Panc1 (cell line): ENCODE results near the gene DLGAP1.

ENCODE experiments used
- POLR2AphosphoS5 ChIP-seq: IDR thresholded peaks from 2 replicates; pipeline ENCODE4 v1.6.1; 2012; ENCODE audit warnings: mild to moderate bottlenecking, low read depth, low read length, moderate library complexity
- REST ChIP-seq, 2 experiments: IDR thresholded peaks; 2 replicates each; pipeline ENCODE4 v1.6.1; 2011 to 2012; ENCODE audit warnings: low read depth in 2 of 2, control low read depth in 1 of 2, low read length in 1 of 2, mild to moderate bottlenecking in 1 of 2, moderate library complexity in 1 of 2; ENCODE audit not compliant: insufficient read depth in 1 of 2
- SIN3A ChIP-seq: IDR thresholded peaks from 2 replicates; pipeline ENCODE4 v1.6.1; 2012; ENCODE audit warnings: low read depth, mild to moderate bottlenecking, low read length, moderate library complexity, borderline replicate concordance; ENCODE audit not compliant: insufficient read depth
- TF ChIP-seq, protein P1 (sequence below): fragments of 450-650 bp; IDR thresholded peaks from 2 replicates; pipeline ENCODE4 v1.5.1; 2017; ENCODE audit warnings: mild to moderate bottlenecking

- TF ChIP-seq SIN3A, result no peak
- TF ChIP-seq, protein P1, sequence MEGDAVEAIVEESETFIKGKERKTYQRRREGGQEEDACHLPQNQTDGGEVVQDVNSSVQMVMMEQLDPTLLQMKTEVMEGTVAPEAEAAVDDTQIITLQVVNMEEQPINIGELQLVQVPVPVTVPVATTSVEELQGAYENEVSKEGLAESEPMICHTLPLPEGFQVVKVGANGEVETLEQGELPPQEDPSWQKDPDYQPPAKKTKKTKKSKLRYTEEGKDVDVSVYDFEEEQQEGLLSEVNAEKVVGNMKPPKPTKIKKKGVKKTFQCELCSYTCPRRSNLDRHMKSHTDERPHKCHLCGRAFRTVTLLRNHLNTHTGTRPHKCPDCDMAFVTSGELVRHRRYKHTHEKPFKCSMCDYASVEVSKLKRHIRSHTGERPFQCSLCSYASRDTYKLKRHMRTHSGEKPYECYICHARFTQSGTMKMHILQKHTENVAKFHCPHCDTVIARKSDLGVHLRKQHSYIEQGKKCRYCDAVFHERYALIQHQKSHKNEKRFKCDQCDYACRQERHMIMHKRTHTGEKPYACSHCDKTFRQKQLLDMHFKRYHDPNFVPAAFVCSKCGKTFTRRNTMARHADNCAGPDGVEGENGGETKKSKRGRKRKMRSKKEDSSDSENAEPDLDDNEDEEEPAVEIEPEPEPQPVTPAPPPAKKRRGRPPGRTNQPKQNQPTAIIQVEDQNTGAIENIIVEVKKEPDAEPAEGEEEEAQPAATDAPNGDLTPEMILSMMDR, result no peak
- no peak for TF ChIP-seq REST (IDR thresholded peaks at IDR 0.05; ENCODE audit: insufficient read depth in 1 of 2, low read depth in 2 of 2, low read length in 1 of 2)
- TF ChIP-seq POLR2AphosphoS5, result no peak
Observed at GRCh38 chr18:4252829-4253228, 202.3 kb downstream of the DLGAP1 start.
